ENCODE results near the gene TMC7. TPM values are rescaled to one million over a fixed set of nuclear protein-coding genes. Genes with fewer than 3 reads are reported as not detected.
A peak's percentile ranks its signal among the peaks of the same experiment; 100 is the strongest.

Gene TMC7
- total and polyA plus RNA-seq, 2 of the 13 experiments (the other 11 are each of a cell fraction or from before 2014, with no cell fraction given): 1.2 to 5.1 TPM

DNA sequence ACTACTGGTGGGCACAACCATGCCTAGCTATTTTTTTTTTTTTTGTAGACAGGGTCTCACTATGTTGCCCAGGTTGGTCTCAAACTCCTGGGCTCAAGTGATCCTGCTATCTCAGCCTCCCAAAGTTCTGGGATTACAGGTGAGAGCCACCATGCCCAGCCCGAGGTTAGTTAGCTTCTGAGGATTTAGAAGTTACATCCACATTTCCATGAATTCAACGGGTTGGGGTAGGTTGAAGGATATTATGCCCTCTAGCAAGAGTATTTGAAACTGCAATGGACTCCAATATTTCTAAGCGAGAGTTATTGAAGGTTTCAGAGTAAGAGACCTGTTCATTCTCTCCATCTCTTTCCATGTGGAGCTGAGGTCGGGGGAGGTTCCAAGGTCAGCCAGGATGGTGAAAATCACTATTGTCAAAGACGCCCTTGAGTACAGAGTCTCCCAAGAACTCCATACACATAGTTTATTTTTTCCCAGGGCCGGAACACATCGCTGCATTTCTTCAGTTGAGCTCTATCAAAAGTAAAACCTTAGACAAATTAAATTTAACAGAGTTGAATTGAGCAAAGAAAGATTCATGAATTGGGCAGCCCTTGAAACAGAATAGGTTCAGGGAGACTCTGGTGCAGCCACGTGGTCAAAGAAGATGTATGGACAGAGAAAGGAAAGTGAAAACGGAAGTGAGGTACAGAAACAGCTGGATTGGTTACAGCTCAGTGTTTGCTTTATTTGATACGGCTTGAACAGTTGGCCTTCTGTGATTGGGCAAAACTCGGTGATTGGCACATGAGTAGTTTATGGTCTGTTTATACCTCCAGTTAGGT lies 111.0 kb downstream of the TMC7 start (continued):
- TF ChIP-seq CAMTA2 (CRISPR knock-in tag; IDR thresholded peaks at IDR 0.05; ENCODE audit: borderline replicate concordance) (no peak), ZNF775 (CRISPR knock-in tag; IDR thresholded peaks at IDR 0.05; ENCODE audit: borderline replicate concordance) (no peak), ZMYM3 (CRISPR knock-in tag; IDR thresholded peaks at IDR 0.05) (no peak), RAD51 (IDR thresholded peaks at IDR 0.05; ENCODE audit: borderline replicate concordance) (peak; percentile 8; the same call in 1 of the 2 replicates), HOXA3 (CRISPR knock-in tag; IDR thresholded peaks at IDR 0.05) (no peak), ZNF101 (CRISPR knock-in tag; IDR thresholded peaks at IDR 0.05; ENCODE audit: borderline replicate concordance, low read depth) (no peak), NCOA1 (CRISPR knock-in tag; IDR thresholded peaks at IDR 0.05) (no peak), ZNF350 (CRISPR knock-in tag; IDR thresholded peaks at IDR 0.05; ENCODE audit: borderline replicate concordance, low read depth) (no peak), ATRX (CRISPR knock-in tag; IDR thresholded peaks at IDR 0.05; ENCODE audit: borderline replicate concordance) (no peak), RELA (CRISPR knock-in tag; IDR thresholded peaks at IDR 0.05) (no peak), JARID2 (CRISPR knock-in tag; IDR thresholded peaks at IDR 0.05; ENCODE audit: insufficient replicate concordance) (no peak), GATAD1 (CRISPR knock-in tag; IDR thresholded peaks at IDR 0.05) (no peak; the same call in 1 of the 2 replicates), ZNF33B (CRISPR knock-in tag; IDR thresholded peaks at IDR 0.05) (no peak), RFXANK (CRISPR knock-in tag; IDR thresholded peaks at IDR 0.05) (0 out of 2 replicates have a peak, but pooled peaks have one; percentile 8), ZBTB7A (CRISPR knock-in tag; IDR thresholded peaks at IDR 0.05) (no peak), ZNF543 (CRISPR knock-in tag; IDR thresholded peaks at IDR 0.05) (0 out of 2 replicates have a peak, but pooled peaks have one; percentile 38), ZNF577 (CRISPR knock-in tag; IDR thresholded peaks at IDR 0.05; ENCODE audit: borderline replicate concordance, low read depth) (no peak), MEIS1 (CRISPR knock-in tag; IDR thresholded peaks at IDR 0.05; ENCODE audit: borderline replicate concordance) (no peak), ZNF761 (CRISPR knock-in tag; conservative IDR thresholded peaks at IDR 0.05) (no peak), ZNF841 (CRISPR knock-in tag; IDR thresholded peaks at IDR 0.05; ENCODE audit: borderline replicate concordance) (no peak), KMT2A (CRISPR knock-in tag; IDR thresholded peaks at IDR 0.05) (no peak)
- TF ChIP-seq, protein P1, sequence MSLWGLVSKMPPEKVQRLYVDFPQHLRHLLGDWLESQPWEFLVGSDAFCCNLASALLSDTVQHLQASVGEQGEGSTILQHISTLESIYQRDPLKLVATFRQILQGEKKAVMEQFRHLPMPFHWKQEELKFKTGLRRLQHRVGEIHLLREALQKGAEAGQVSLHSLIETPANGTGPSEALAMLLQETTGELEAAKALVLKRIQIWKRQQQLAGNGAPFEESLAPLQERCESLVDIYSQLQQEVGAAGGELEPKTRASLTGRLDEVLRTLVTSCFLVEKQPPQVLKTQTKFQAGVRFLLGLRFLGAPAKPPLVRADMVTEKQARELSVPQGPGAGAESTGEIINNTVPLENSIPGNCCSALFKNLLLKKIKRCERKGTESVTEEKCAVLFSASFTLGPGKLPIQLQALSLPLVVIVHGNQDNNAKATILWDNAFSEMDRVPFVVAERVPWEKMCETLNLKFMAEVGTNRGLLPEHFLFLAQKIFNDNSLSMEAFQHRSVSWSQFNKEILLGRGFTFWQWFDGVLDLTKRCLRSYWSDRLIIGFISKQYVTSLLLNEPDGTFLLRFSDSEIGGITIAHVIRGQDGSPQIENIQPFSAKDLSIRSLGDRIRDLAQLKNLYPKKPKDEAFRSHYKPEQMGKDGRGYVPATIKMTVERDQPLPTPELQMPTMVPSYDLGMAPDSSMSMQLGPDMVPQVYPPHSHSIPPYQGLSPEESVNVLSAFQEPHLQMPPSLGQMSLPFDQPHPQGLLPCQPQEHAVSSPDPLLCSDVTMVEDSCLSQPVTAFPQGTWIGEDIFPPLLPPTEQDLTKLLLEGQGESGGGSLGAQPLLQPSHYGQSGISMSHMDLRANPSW (CRISPR knock-in tag; IDR thresholded peaks at IDR 0.05; ENCODE audit: borderline replicate concordance): no peak
- TF ChIP-seq, protein P2, sequence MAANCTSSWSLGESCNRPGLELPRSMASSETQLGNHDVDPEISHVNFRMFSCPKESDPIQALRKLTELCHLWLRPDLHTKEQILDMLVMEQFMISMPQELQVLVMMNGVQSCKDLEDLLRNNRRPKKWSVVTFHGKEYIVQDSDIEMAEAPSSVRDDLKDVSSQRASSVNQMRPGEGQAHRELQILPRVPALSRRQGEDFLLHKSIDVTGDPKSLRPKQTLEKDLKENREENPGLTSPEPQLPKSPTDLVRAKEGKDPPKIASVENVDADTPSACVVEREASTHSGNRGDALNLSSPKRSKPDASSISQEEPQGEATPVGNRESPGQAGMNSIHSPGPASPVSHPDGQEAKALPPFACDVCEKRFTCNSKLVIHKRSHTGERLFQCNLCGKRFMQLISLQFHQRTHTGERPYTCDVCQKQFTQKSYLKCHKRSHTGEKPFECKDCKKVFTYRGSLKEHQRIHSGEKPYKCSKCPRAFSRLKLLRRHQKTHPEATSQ (CRISPR knock-in tag; IDR thresholded peaks at IDR 0.05; ENCODE audit: borderline replicate concordance): no peak
- TF ChIP-seq, protein P3, sequence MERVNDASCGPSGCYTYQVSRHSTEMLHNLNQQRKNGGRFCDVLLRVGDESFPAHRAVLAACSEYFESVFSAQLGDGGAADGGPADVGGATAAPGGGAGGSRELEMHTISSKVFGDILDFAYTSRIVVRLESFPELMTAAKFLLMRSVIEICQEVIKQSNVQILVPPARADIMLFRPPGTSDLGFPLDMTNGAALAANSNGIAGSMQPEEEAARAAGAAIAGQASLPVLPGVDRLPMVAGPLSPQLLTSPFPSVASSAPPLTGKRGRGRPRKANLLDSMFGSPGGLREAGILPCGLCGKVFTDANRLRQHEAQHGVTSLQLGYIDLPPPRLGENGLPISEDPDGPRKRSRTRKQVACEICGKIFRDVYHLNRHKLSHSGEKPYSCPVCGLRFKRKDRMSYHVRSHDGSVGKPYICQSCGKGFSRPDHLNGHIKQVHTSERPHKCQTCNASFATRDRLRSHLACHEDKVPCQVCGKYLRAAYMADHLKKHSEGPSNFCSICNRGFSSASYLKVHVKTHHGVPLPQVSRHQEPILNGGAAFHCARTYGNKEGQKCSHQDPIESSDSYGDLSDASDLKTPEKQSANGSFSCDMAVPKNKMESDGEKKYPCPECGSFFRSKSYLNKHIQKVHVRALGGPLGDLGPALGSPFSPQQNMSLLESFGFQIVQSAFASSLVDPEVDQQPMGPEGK (CRISPR knock-in tag; IDR thresholded peaks at IDR 0.05): no peak
